HG03066 (cell line): ENCODE data around the gene GADD45A.
"Not testable (repeated sequence)": the region's sequence is repeated elsewhere in the genome, so short reads cannot be mapped to it uniquely, and the experiment has no call there.

Experiments used
- ATAC-seq: cut with Tn5 transposase; IDR thresholded peaks from one replicate; pipeline ENCODE4 v1.9.1; 2021; ENCODE audit warnings: low read depth; ENCODE audit not compliant: unreplicated experiment

GADD45A gene

DNA sequence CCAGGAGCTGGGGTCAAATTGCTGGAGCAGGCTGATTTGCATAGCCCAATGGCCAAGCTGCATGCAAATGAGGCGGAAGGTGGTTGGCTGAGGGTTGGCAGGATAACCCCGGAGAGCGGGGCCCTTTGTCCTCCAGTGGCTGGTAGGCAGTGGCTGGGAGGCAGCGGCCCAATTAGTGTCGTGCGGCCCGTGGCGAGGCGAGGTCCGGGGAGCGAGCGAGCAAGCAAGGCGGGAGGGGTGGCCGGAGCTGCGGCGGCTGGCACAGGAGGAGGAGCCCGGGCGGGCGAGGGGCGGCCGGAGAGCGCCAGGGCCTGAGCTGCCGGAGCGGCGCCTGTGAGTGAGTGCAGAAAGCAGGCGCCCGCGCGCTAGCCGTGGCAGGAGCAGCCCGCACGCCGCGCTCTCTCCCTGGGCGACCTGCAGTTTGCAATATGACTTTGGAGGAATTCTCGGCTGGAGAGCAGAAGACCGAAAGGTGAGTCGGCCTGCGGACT is at the start of gene GADD45A:
TSS of gene GADD45A (plus strand) at position 135 of the 491 bp plus-strand sequence. CDS start at position 429, 294 bp downstream.
- peak; percentile 86 for ATAC-seq

GRCh38 chr1:67636146-67636545 is 48.9 kb upstream of the GADD45A start:
- ATAC-seq = no peak

DNA sequence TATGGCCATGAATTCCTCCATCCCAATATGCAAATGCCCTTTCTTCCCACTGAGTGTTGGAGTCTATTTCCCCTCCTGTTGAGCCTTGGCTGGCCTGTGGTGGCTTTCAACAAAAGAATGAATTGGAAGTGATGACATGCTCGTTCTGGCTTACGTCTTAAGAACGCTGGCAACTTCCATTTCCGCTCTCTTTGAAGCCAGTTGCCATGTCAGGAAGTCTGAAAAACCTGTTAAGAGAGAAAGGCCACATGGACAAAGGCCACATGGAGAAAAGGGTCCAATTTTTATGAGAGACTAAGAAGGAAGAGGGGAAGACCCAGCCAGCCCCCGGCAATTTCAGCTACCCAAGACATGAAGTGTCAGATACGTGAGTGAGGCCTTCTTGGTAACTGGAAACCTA is 45.6 kb upstream of the GADD45A start:
- no peak for ATAC-seq

GRCh38 chr1:67642629-67643028 is 42.4 kb upstream of the GADD45A start:
- ATAC-seq = no peak

DNA sequence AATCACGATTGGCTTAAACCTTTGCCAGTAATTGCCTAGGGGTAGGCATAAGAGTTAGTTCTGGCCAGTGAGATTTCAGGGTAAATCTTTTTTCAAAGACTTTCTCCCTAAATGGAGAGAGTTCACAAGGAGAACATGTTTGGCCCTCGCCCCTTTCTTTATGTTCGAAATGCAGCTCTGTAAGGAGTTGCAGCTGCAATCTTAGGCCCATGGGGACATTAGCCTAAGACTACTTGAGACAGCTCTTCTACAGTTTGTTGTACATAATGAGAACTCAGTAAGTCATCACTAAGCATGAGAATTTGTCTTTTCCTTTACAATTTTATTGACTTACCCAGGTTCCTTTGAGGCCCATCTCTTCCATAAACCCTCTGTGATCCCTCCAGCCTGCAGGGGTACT is 40.4 kb upstream of the GADD45A start:
- ATAC-seq = no peak

DNA sequence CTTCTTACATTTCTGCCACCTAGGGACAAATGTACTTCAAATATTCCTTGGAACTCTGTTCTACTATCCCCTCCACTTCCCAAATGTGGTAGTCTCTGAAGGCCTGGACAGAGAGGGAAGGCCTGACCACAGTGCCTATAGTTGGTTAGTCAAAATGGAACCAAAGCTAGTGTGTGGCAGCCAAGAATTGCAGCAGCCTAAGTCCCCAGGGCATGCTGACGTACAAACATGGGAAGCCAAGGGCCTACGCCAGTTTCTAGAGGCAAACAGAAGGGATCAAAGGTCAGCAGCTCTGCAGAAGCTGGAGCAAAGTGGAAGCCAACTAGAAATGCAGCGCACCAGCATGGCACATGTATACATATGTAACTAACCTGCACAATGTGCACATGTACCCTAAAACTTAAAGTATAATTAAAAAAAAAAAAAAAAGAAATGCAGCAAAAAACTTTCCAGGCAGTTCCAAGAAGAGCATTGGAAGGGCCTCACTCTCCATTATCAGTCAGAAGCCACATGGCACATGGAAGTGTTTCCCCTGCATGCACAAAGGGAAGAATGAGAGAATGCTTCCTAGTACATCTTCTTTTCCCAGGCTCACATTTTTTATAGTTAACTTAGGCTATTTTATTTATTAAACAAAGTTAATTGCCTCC is 39.4 kb upstream of the GADD45A start:
- no peak for ATAC-seq

- ATAC-seq = no peak
Measured at GRCh38 chr1:67646145-67647035, 38.6 kb upstream of the GADD45A start.

DNA sequence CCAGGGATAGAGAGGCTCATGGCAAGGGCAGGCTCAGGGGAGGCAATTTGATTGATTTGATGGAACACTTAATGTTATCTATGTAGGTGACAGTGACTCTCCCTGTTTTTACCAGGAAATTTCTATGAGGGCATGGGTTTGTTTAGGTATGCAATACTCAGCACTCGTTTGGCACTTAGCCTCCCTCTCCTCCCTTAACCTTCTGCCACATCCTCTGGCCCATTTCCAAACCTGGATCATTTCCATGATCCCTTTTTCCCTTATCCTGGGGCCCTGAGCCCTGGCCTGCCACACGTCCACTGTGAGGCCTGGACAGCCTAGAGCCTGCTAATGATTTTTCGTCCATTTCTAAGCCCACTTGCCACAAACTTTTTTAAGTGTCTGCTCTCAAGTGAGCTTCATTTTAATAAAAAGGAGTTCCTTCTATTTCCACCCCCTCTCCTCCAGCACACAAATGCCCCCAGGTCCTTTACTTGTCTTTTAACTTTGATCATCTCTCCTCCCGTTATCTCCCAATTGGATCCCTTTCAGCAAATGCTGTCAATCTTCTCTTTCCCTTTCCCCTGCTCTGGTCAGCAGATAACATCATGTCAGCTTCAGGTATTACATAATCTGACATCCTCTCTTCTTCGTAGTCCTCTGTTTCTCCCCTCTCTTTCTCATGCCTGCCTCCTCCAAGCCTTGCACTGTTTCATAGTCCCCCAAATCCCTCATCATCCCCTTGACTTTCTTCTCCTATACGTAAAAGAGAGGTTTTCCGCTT is 37.8 kb upstream of the GADD45A start:
- no peak for ATAC-seq

DNA sequence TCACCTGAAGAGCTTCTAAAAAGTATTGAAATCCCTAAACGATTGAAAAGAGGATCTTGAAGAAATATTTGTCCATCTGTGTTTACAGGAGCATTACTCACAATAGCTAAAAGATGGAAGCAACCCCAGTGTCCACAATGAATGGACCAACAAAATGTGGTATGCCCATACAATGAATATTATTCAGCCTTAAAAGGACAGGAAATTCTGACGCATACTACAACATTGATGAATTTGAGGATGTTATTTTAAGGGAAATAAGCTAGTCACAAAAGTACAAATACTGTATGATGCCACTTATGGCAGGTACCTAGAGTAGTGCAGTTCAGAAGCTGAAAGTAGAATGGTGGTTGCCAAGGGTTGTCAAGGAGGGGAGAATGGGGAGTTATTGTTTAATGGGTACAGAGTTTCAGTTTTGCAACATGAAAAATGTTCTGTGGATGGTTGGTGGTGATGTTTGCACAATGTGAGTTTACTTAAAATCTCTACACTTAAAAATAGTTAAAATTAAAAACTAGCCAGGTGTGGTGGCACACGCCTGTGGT is 37.1 kb upstream of the GADD45A start:
- no peak for ATAC-seq

GRCh38 chr1:67648582-67649326 is 36.2 kb upstream of the GADD45A start:
- ATAC-seq = no peak

GRCh38 chr1:67650061-67650460 is 34.9 kb upstream of the GADD45A start:
- ATAC-seq = no peak

DNA sequence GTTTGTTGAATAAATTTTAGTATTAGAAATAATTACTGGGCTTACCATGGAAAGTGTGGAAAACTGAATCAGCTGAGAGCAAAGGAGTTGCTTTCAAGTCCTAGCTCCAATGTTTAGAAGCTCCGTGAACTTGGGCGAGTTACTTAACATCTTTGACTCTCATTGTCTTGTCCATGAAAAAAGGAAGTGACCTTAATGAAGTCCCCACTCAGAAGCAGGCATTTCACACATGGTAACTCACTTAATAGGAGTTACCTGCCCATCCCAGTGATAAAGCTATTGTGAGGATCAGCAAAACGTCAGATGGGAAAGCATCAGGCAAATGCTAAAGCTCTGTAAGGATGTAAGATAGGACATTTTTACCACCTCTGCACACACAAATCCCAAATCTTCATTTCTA is 34.0 kb upstream of the GADD45A start:
- ATAC-seq = no peak

- ATAC-seq = no peak
Measured at GRCh38 chr1:67652800-67653199, 32.2 kb upstream of the GADD45A start.

DNA sequence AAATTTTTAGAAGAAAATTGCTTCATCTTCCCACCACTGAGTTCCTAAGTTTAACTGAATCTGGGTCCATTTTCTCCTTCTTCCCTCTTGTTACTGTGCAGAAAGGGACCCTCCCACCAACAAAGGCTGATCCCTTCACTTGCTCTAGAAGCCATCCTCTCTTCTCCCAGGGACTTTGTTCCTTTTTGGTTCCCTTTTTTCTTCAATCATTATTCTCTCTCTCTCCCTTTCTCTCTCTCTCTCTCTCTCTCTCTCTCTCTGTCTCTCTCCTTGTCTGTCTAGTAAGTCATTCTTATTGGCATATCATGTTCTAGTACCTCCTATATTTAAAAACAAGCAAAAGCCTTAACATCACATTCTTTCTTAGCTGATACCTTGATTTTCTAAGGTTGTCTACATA is 31.7 kb upstream of the GADD45A start:
- ATAC-seq = no peak

DNA sequence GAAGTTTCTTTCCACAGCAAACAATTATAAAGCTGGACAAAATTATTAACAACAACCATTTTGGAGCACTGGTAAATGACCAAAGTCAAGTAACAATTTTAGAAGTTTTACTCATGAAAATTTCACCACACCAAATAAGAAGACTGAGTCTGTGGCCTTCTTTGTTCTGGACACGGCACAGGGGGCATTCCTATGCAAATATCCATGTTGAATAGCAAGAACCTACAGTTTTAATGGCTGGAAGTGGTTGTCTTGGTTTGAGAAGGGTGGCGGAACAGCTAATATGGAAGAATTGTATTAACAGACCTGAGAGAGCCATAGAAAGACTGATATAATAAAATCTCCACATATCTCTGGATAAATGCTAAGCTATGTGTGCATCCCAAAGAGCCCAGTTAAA is 29.4 kb upstream of the GADD45A start:
- no peak for ATAC-seq

DNA sequence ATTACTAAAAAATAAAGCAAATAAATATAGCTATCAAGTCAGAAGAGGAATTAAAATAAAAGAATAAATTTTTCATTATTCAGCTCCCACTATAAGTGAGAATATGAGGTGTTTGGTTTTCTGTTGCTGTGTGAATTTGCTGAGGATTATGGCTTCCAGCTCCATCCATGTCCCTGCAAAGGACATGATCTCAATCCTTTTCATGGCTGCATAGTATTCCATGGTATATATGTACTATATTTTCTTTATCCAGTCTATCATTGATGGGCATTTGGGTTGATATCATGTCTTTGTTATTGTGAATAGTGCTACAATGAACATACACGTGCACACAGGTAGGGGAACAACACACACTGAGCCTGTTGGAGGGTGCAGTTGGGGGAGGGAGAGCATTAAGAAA is 27.8 kb upstream of the GADD45A start:
- not testable (repeated sequence) for ATAC-seq

DNA sequence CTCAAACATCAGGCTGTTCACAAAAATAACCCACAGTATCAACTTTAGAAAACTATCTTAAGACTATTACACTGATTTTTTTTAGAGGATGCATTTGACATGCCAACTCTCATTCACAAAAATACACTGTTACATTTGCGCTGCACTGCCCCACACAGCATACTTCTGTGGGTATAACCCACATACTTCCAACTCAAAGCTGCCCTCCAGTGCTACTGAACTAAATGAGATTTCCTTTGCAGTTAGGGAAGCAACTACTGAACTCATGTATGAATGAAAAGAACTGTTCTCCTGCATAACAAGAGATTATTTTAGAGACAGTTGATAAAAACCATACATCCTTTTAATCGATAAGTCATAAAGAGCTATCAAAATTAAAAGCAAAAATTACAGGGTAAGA is 25.8 kb upstream of the GADD45A start:
- no peak for ATAC-seq

GRCh38 chr1:67662884-67663283 is 22.1 kb upstream of the GADD45A start:
- ATAC-seq = no peak

- ATAC-seq = no peak
Measured at GRCh38 chr1:67664048-67664447, 21.0 kb upstream of the GADD45A start.

DNA sequence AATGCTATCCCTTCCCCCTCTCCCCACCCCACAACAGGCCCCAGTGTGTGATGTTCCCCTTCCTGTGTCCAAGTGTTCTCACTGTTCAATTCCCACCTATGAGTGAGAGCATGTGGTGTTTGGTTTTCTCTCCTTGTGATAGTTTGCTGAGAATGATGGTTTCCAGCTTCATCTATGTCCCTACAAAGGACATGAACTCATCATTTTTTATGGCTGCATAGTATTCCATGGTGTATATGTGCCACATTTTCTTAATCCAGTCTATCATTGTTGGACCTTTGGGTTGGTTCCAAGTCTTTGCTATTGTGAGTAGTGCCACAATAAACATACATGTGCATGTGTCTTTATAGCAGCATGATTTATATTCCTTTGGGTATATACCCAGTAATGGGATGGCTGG is 19.7 kb upstream of the GADD45A start:
- ATAC-seq = not testable (repeated sequence)
